Measurements from ENCODE around the gene SLC43A2.

GRCh38 chr17:1611715-1612114 is 16.9 kb downstream of the SLC43A2 start:
- no peak for TF ChIP-seq CTCF (IDR thresholded peaks at IDR 0.05)
- no peak for TF ChIP-seq POLR2A (IDR thresholded peaks at IDR 0.05)
